K562 (cell line): Measurements from ENCODE around the gene TAS2R13. TPM values are rescaled to one million over a fixed set of nuclear protein-coding genes. Genes with fewer than 3 reads are reported as not detected.
A peak's percentile ranks its signal among the peaks of the same experiment; 100 is the strongest.

Source experiments
- BRF1 ChIP-seq: IDR thresholded peaks from 3 replicates; pipeline ENCODE4 v1.6.1; 2011; ENCODE audit warnings: borderline replicate concordance, mild to moderate bottlenecking; ENCODE audit not compliant: insufficient read length; ENCODE audit errors: extremely low read depth
- C11orf30 ChIP-seq: fragments of 450-650 bp; IDR thresholded peaks from 2 replicates; pipeline ENCODE4 v1.6.1; 2016; ENCODE audit warnings: low read depth, mild to moderate bottlenecking
- CAMTA2 ChIP-seq: fragments of 250-450 bp; sonication (Bioruptor Pico); conservative IDR thresholded peaks from 2 replicates; pipeline ENCODE4 v1.5.1; 2022
- CBX5 ChIP-seq: IDR thresholded peaks from 2 replicates; pipeline ENCODE4 v1.6.1; 2014; ENCODE audit warnings: low read depth, borderline replicate concordance
- HNRNPLL ChIP-seq: fragments of 200-400 bp; formaldehyde crosslinking; IDR thresholded peaks from 2 replicates; pipeline ENCODE4 v1.6.1; 2017; ENCODE audit warnings: low read length, low read depth, mild to moderate bottlenecking; ENCODE audit not compliant: poor library complexity, severe bottlenecking
- IRF2 ChIP-seq: sonication (generic); formaldehyde crosslinking; IDR thresholded peaks from 2 replicates; pipeline ENCODE4 v1.8.1; 2022; ENCODE audit warnings: mild to moderate bottlenecking, missing genetic modification reagents
- NBN ChIP-seq: fragments of 450-650 bp; IDR thresholded peaks from 2 replicates; pipeline ENCODE4 v1.6.1; 2016; ENCODE audit warnings: low read depth, mild to moderate bottlenecking
- TBL1XR1 ChIP-seq, 2 experiments: IDR thresholded peaks; 2 replicates each; pipeline ENCODE4 v1.6.1; 2012; ENCODE audit warnings: improper control_type of control experiment in 2 of 2, low read length in 2 of 2, mild to moderate bottlenecking in 1 of 2
- TCF3 ChIP-seq: sonication (generic); formaldehyde crosslinking; IDR thresholded peaks from 2 replicates; pipeline ENCODE4 v1.4.0; 2020; ENCODE audit warnings: mild to moderate bottlenecking, missing genetic modification reagents
- TRIM24 ChIP-seq, 2 experiments: fragments of 450-650 bp; IDR thresholded peaks; 2 replicates each; pipeline ENCODE4 v1.6.1; 2016
- ZNF212 ChIP-seq: fragments of 450-650 bp; formaldehyde crosslinking; IDR thresholded peaks from 2 replicates; pipeline ENCODE4 v1.4.0; 2020; ENCODE audit warnings: mild to moderate bottlenecking
- ZNF253 ChIP-seq: fragments of 250-450 bp; sonication (Bioruptor Pico); conservative IDR thresholded peaks from 2 replicates; pipeline ENCODE4 v1.6.1; 2021; ENCODE audit warnings: mild to moderate bottlenecking
- ZNF408 ChIP-seq: fragments of 250-450 bp; sonication (Bioruptor Pico); IDR thresholded peaks from 2 replicates; pipeline ENCODE4 v1.4.0; 2020; ENCODE audit warnings: low read depth, mild to moderate bottlenecking, moderate library complexity
- ZNF830 ChIP-seq: fragments of 250-450 bp; sonication (Bioruptor Pico); IDR thresholded peaks from 2 replicates; pipeline ENCODE4 v1.5.0; 2021; ENCODE audit warnings: mild to moderate bottlenecking
- polyA plus RNA-seq, 8 experiments: library from polyadenylated mRNA; depleted of rRNA in 4 of 8; stranded (reverse) in 5 of 8; unstranded in 3 of 8; fragments of >200 nt; fragmentation: Nextera tagmentation in 2 of 8; fragmentation: Illumina TruSeq in 1 of 8; extraction: Ambion mirVana in 2 of 8; extraction: Trizol in 1 of 8; gene quantifications; 2 replicates each; pipeline versions ENCODE4 v1.2.1 to v1.2.3, GENCODE V29; 2011 to 2014; ENCODE audit warnings: inconsistent platforms in 1 of 8, missing spikeins in 1 of 8
- total RNA-seq, 7 experiments: library from RNA; depleted of rRNA in 6 of 7; stranded (reverse); fragments of >200 nt in 6 of 7; fragmentation: Illumina TruSeq in 2 of 7; extraction: Trizol in 2 of 7; gene quantifications; 2 replicates each; pipeline versions ENCODE4 v1.2.1 to v1.2.3, GENCODE V29; 2011 to 2021; ENCODE audit warnings: low replicate concordance in 1 of 7
- TF ChIP-seq, protein P1 (sequence below), 3 experiments: fragments of 200-800 bp in 1 of 3; fragments of 250-450 bp in 1 of 3; fragments of 450-650 bp in 1 of 3; sonication (Bioruptor Pico) in 1 of 3; sonication (Bioruptor generic) in 1 of 3; formaldehyde crosslinking in 1 of 3; IDR thresholded peaks; 2 replicates each; pipeline versions ENCODE4 v1.6.1 to v1.8.0; 2016 to 2022; ENCODE audit warnings: mild to moderate bottlenecking in 2 of 3, missing genetic modification characterization in 2 of 3, missing compliant biosample characterization in 1 of 3, moderate library complexity in 1 of 3
- TF ChIP-seq, protein P2 (sequence below), 2 experiments: IDR thresholded peaks; 2 replicates each; pipeline ENCODE4 v1.6.1; 2011; ENCODE audit warnings: borderline replicate concordance in 1 of 2, control low read depth in 1 of 2, low read depth in 1 of 2, low read length in 1 of 2, mild to moderate bottlenecking in 1 of 2, mixed read lengths in 1 of 2, moderate library complexity in 1 of 2; ENCODE audit not compliant: insufficient read depth in 1 of 2, insufficient read length in 1 of 2, poor library complexity in 1 of 2, severe bottlenecking in 1 of 2; ENCODE audit errors: extremely low read depth in 1 of 2
- TF ChIP-seq, protein P3 (sequence below): fragments of 450-650 bp; formaldehyde crosslinking; IDR thresholded peaks from 2 replicates; pipeline ENCODE4 v1.4.0; 2020; ENCODE audit warnings: mild to moderate bottlenecking, moderate library complexity
- TF ChIP-seq, protein P4 (sequence below): fragments of 450-650 bp; IDR thresholded peaks from 2 replicates; pipeline ENCODE4 v1.6.1; 2017; ENCODE audit warnings: mild to moderate bottlenecking, moderate library complexity
- TF ChIP-seq, protein P5 (sequence below): sonication (generic); formaldehyde crosslinking; IDR thresholded peaks from 2 replicates; pipeline ENCODE4 v1.8.0; 2022; ENCODE audit warnings: mild to moderate bottlenecking, missing genetic modification reagents

Gene TAS2R13
- total and polyA plus RNA-seq, 9 of the 15 experiments (the other 6 are each of a cell fraction or from before 2014, with no cell fraction given), result 0.07 to 1.4 (median 0.52) TPM; not detected in 3

DNA sequence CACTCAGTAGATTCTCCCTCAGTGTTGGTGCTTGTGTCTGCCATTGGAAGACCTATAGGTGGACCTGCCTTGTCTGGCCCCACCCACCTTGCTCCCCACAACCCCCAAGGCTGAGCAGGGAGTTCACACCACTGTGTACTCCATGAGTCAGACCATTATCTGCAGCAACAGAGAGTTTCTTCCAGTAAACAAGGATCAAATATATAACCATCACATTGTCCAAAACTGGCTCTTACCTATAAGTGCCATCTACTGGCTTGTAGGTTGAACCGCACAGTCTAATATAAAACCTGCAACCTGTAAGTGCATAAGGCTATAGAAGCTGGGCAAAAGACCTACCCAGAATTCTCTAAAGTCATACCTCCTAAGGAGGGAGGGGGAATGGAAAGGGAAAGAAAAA is 7.9 kb downstream of the TAS2R13 start (continued):
- TF ChIP-seq, protein P1, sequence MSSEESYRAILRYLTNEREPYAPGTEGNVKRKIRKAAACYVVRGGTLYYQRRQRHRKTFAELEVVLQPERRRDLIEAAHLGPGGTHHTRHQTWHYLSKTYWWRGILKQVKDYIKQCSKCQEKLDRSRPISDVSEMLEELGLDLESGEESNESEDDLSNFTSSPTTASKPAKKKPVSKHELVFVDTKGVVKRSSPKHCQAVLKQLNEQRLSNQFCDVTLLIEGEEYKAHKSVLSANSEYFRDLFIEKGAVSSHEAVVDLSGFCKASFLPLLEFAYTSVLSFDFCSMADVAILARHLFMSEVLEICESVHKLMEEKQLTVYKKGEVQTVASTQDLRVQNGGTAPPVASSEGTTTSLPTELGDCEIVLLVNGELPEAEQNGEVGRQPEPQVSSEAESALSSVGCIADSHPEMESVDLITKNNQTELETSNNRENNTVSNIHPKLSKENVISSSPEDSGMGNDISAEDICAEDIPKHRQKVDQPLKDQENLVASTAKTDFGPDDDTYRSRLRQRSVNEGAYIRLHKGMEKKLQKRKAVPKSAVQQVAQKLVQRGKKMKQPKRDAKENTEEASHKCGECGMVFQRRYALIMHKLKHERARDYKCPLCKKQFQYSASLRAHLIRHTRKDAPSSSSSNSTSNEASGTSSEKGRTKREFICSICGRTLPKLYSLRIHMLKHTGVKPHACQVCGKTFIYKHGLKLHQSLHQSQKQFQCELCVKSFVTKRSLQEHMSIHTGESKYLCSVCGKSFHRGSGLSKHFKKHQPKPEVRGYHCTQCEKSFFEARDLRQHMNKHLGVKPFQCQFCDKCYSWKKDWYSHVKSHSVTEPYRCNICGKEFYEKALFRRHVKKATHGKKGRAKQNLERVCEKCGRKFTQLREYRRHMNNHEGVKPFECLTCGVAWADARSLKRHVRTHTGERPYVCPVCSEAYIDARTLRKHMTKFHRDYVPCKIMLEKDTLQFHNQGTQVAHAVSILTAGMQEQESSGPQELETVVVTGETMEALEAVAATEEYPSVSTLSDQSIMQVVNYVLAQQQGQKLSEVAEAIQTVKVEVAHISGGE (CRISPR knock-in tag; IDR thresholded peaks at IDR 0.05), result no peak
- TF ChIP-seq CAMTA2 (CRISPR knock-in tag), result no peak
- TF ChIP-seq TBL1XR1 (IDR thresholded peaks at IDR 0.05; ENCODE audit: low read length in 2 of 2), result no peak
- TF ChIP-seq C11orf30, result no peak
- TF ChIP-seq, protein P2, sequence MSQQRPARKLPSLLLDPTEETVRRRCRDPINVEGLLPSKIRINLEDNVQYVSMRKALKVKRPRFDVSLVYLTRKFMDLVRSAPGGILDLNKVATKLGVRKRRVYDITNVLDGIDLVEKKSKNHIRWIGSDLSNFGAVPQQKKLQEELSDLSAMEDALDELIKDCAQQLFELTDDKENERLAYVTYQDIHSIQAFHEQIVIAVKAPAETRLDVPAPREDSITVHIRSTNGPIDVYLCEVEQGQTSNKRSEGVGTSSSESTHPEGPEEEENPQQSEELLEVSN (IDR thresholded peaks at IDR 0.05; ENCODE audit: borderline replicate concordance in 1 of 2, extremely low read depth in 1 of 2, insufficient read depth in 1 of 2, insufficient read length in 1 of 2, low read depth in 1 of 2, low read length in 1 of 2, poor library complexity in 1 of 2, severe bottlenecking in 1 of 2), result no peak
- no peak for TF ChIP-seq ZNF408 (CRISPR knock-in tag)
- TF ChIP-seq, protein P3, sequence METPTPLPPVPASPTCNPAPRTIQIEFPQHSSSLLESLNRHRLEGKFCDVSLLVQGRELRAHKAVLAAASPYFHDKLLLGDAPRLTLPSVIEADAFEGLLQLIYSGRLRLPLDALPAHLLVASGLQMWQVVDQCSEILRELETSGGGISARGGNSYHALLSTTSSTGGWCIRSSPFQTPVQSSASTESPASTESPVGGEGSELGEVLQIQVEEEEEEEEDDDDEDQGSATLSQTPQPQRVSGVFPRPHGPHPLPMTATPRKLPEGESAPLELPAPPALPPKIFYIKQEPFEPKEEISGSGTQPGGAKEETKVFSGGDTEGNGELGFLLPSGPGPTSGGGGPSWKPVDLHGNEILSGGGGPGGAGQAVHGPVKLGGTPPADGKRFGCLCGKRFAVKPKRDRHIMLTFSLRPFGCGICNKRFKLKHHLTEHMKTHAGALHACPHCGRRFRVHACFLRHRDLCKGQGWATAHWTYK (CRISPR knock-in tag), result no peak
- no peak for TF ChIP-seq TRIM24 (IDR thresholded peaks at IDR 0.05)
- no peak for TF ChIP-seq ZNF830
- TF ChIP-seq TCF3 (CRISPR knock-in tag), result peak; percentile 61
- TF ChIP-seq IRF2 (CRISPR knock-in tag), result no peak
- TF ChIP-seq ZNF253, result no peak
- TF ChIP-seq, protein P4, sequence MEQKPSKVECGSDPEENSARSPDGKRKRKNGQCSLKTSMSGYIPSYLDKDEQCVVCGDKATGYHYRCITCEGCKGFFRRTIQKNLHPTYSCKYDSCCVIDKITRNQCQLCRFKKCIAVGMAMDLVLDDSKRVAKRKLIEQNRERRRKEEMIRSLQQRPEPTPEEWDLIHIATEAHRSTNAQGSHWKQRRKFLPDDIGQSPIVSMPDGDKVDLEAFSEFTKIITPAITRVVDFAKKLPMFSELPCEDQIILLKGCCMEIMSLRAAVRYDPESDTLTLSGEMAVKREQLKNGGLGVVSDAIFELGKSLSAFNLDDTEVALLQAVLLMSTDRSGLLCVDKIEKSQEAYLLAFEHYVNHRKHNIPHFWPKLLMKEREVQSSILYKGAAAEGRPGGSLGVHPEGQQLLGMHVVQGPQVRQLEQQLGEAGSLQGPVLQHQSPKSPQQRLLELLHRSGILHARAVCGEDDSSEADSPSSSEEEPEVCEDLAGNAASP, result no peak
- TF ChIP-seq HNRNPLL, result no peak
- TF ChIP-seq ZNF212 (CRISPR knock-in tag), result no peak
- no peak for TF ChIP-seq CBX5
- TF ChIP-seq NBN, result no peak
- TF ChIP-seq, protein P5, sequence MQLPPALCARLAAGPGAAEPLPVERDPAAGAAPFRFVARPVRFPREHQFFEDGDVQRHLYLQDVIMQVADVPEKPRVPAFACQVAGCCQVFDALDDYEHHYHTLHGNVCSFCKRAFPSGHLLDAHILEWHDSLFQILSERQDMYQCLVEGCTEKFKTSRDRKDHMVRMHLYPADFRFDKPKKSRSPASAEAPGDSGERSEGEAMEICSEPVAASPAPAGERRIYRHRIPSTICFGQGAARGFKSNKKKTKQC (CRISPR knock-in tag), result no peak
- no peak for TF ChIP-seq BRF1
